GM06990 (cell line): ENCODE measurements around the gene GTF2A1L.
"Not testable (repeated sequence)": the region's sequence is repeated elsewhere in the genome, so short reads cannot be mapped to it uniquely, and the experiment has no call there.

ENCODE experiments used
- DNase-seq: peaks from one replicate; pipeline ENCODE4 v3.0.0-alpha.2; 2011; ENCODE audit not compliant: insufficient read length; ENCODE audit errors: extremely low read depth
- H3K27me3 ChIP-seq: replicated peaks from 2 replicates; pipeline ENCODE4 v1.6.0; 2011; ENCODE audit warnings: low read length; ENCODE audit not compliant: control insufficient read depth, insufficient read depth
- H3K36me3 ChIP-seq: 2 replicates; pipeline ENCODE4 v1.5.1; 2011; ENCODE audit warnings: low read length; ENCODE audit not compliant: control insufficient read depth, insufficient read depth
- H3K4me3 ChIP-seq: replicated peaks from 2 replicates; pipeline ENCODE4 v1.5.1; 2011; ENCODE audit warnings: low read depth, mild to moderate bottlenecking, control low read depth, low read length
- TF ChIP-seq, protein P1 (sequence below): IDR thresholded peaks from 2 replicates; pipeline ENCODE4 v1.5.1; 2011; ENCODE audit warnings: low read length, control low read depth, mild to moderate bottlenecking, inconsistent platforms; ENCODE audit not compliant: insufficient read depth, poor library complexity, severe bottlenecking

The GTF2A1L gene

DNA sequence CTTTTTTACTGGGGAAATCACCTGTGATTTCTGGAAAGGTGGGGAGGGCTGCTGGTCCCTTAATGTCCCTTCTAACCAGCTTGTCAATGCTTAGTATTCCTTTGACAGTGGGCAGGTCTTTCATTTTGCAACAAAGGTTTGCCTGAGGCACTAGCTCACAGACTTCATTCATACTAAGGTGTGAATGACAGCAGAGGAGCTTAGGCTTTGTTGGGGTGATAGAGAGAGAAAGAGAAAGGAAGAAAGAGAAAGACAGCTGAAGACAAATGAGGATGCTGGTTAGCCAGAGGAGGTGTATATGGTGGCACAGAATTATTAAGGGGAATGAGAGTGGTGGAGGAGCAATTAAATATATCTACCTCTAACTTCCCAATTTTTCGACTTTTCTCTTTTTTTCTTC, 28.9 kb upstream of the GTF2A1L start:
- Histone ChIP-seq H3K4me3 (no peak overlapping the region), H3K36me3 (no peaks in the 10 kb centered on the region), H3K27me3 (no peaks in the 10 kb centered on the region)
- TF ChIP-seq, protein P1, sequence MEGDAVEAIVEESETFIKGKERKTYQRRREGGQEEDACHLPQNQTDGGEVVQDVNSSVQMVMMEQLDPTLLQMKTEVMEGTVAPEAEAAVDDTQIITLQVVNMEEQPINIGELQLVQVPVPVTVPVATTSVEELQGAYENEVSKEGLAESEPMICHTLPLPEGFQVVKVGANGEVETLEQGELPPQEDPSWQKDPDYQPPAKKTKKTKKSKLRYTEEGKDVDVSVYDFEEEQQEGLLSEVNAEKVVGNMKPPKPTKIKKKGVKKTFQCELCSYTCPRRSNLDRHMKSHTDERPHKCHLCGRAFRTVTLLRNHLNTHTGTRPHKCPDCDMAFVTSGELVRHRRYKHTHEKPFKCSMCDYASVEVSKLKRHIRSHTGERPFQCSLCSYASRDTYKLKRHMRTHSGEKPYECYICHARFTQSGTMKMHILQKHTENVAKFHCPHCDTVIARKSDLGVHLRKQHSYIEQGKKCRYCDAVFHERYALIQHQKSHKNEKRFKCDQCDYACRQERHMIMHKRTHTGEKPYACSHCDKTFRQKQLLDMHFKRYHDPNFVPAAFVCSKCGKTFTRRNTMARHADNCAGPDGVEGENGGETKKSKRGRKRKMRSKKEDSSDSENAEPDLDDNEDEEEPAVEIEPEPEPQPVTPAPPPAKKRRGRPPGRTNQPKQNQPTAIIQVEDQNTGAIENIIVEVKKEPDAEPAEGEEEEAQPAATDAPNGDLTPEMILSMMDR, result no peak
- no peak for DNase-seq

DNA sequence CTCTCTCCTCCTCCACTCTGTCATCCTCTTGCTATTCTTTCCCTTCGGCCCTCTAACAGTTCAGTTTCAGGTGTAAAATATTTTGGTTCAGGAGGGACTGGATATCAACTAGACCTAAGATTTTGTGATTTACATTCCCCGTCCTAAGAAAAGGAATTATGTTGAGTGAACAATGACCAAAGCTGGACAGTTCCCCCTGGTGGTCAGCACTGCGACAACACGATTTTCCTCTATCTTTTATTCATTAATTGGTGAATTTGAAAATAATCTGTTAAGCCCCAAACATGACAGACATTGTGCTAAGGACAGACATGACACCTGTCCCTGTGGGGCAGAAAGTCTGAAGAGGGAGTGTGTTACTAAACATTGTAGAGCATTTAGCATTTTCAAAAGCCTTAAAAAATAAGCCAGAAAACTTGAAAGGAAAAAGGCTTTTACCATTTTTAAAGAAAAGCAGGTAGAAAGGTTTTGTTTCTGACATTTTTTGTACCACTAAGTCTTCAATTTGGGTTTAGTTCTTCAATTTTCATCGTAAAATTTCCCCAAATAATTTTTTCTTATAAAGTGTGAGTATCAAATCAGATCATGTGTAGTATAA, 28.4 kb upstream of the GTF2A1L start:
- TF ChIP-seq, protein P1, result peak; percentile 46
- no peak overlapping the region for H3K4me3 ChIP-seq
- H3K36me3 ChIP-seq, result no peaks in the 10 kb centered on the region
- H3K27me3 ChIP-seq, result no peaks in the 10 kb centered on the region
- no peak for DNase-seq

DNA sequence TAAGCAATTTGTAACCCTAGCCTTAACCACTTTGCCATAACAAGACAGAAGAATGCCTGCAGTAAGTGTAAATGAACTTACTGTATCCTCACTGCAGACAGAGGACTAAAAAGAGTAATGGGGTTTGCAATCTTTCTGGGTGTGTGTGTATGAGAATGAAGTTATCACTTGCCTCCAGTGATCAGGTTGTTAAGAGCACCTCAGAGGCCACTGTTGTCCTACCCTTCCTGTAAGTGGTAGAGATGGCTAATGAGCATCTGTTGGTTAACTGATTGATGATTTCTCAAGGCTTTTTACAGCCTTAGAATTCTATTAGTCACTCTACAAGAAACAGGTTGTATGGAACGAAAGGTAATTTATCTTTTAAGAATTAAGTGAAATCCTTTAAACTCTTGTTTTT, 27.6 kb upstream of the GTF2A1L start:
- no peak overlapping the region for H3K4me3 ChIP-seq
- H3K36me3 ChIP-seq, result no peaks in the 10 kb centered on the region
- no peaks in the 10 kb centered on the region for H3K27me3 ChIP-seq
- TF ChIP-seq, protein P1, result no peak
- no peak for DNase-seq

DNA sequence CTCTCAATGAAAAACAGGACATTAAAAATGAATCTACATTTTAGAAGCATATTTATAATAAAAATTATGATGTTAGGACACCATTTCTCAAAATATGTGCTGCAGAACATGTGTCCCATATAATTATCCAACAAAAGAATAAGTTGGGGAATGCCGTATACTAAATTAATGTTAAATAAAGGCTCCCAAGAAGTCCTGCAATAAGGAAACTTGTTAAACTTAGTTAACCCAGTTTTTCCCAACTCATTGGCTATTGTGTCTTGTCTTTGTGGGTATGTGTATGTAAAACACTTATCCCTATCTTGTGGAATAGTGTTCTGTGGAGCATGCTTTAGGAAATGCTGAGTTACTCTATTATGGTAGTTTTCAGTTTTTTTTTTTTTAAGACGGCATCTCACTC, 25.6 kb upstream of the GTF2A1L start:
- no peak for DNase-seq
- no peaks in the 10 kb centered on the region; the same call in 1 of the 2 replicates for H3K27me3 ChIP-seq
- TF ChIP-seq, protein P1, result no peak
- no peaks in the 10 kb centered on the region for H3K36me3 ChIP-seq
- H3K4me3 ChIP-seq, result no peak overlapping the region

DNA sequence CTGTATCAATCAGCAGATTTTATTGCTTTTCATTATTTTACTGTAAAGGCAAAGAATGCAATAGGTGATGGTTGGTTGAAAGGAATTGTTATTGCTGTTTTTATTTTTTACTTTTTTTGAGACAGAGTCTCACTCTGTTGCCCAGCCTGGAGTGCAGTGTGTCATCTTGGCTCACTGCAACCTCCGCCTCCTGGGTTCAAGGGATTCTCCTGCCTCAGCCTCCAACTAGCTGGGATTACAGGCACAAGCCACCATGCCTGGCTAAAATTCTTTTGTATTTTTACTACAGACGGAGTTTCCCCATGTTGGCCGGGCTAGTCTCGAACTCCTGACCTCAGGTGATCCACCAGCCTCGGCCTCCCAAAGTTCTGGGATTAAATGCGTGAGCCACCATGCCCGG, 20.9 kb upstream of the GTF2A1L start:
- H3K27me3 ChIP-seq, H3K4me3 ChIP-seq, DNase-seq, H3K36me3 ChIP-seq: not testable (repeated sequence)

DNA sequence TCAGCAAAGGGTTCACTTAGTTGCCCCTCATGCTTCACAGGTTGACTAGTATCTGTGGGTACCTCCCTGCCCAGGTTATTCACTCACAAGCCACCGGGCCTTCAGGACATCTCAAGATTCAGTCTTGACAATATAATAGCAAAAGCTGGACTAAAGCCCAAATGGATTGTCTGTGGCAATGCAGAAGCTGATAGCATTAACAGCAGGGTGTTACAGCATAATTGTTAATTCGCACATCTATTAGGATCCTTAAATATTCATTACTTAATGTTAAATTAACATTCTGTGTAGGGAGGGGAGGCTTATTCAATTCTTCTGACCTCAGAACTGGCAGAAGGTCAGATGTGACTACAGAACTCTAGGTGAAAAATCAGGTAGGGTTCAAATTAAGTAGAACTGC, 20.2 kb upstream of the GTF2A1L start:
- Histone ChIP-seq H3K4me3 (no peak overlapping the region), H3K27me3 (no peaks in the 10 kb centered on the region; the same call in 1 of the 2 replicates), H3K36me3 (no peaks in the 10 kb centered on the region)
- no peak for DNase-seq
- TF ChIP-seq, protein P1, result no peak
